Stimulated activated naive CD8-positive, alpha-beta T cell treated with anti-CD3 and anti-CD28 coated beads, Interleukin-15, Interleukin-2, amounts not matched to agents 100 ng/mL and 50 ng/mL, for 24 hours (primary cell): ENCODE measurements around the gene CCDC71L.
"Not testable (repeated sequence)": the region's sequence is repeated elsewhere in the genome, so short reads cannot be mapped to it uniquely, and the experiment has no call there.

ENCODE experiments used
- H3K27ac Mint-ChIP-seq: one replicate; pipeline ENCODE4 v1.8.0; 2021; ENCODE audit warnings: mild to moderate bottlenecking, mixed read lengths
- H3K27me3 Mint-ChIP-seq: one replicate; pipeline ENCODE4 v1.8.0; 2021; ENCODE audit warnings: mixed read lengths
- H3K36me3 Mint-ChIP-seq: one replicate; pipeline ENCODE4 v1.8.0; 2021; ENCODE audit warnings: low read depth, mixed read lengths
- H3K4me1 Mint-ChIP-seq: one replicate; pipeline ENCODE4 v1.8.0; 2021; ENCODE audit warnings: low read depth, mixed read lengths
- H3K4me3 Mint-ChIP-seq: one replicate; pipeline ENCODE4 v1.8.0; 2021; ENCODE audit warnings: mild to moderate bottlenecking, mixed read lengths
- H3K9me3 Mint-ChIP-seq: one replicate; pipeline ENCODE4 v1.8.0; 2021; ENCODE audit warnings: mixed read lengths

Gene CCDC71L

GRCh38 chr7:106660862-106661720, at the start of gene CCDC71L:
Gene CCDC71L (minus strand): TSS chr7:106661158. CDS start chr7:106660896, 262 bp downstream.
- Mint-ChIP-seq H3K36me3 (no peaks in the 10 kb centered on the region), H3K4me1 (peaks cover 36% of the 10 kb centered on the region), H3K4me3 (peak within 1 kb of the TSS; percentile 94), H3K27me3 (no peaks in the 10 kb centered on the region), H3K9me3 (no peaks in the 10 kb centered on the region), H3K27ac (peak within 1 kb of the TSS; percentile 89)

GRCh38 chr7:106709604-106710003, 48.6 kb upstream of the CCDC71L start:
- H3K9me3 Mint-ChIP-seq, H3K27me3 Mint-ChIP-seq, H3K4me3 Mint-ChIP-seq, H3K27ac Mint-ChIP-seq, H3K36me3 Mint-ChIP-seq: not testable (repeated sequence)
- peaks cover 10% of the 10 kb centered on the region for H3K4me1 Mint-ChIP-seq

GRCh38 chr7:106704000-106704840, 43.3 kb upstream of the CCDC71L start:
- H3K36me3 Mint-ChIP-seq, result no peaks in the 10 kb centered on the region
- H3K27ac Mint-ChIP-seq, result peak overlapping the region; percentile 69
- no peaks in the 10 kb centered on the region for H3K9me3 Mint-ChIP-seq
- H3K4me1 Mint-ChIP-seq, result peaks cover 20% of the 10 kb centered on the region
- no peaks in the 10 kb centered on the region for H3K27me3 Mint-ChIP-seq
- H3K4me3 Mint-ChIP-seq, result no peak overlapping the region

- H3K27ac Mint-ChIP-seq, result no peak overlapping the region
- H3K36me3 Mint-ChIP-seq, result no peaks in the 10 kb centered on the region
- peaks cover 27% of the 10 kb centered on the region for H3K4me1 Mint-ChIP-seq
- H3K9me3 Mint-ChIP-seq, result peaks cover 2% of the 10 kb centered on the region
- H3K4me3 Mint-ChIP-seq, result no peak overlapping the region
- no peaks in the 10 kb centered on the region for H3K27me3 Mint-ChIP-seq
Measured at GRCh38 chr7:106693677-106694353, 32.9 kb upstream of the CCDC71L start.

GRCh38 chr7:106692450-106693051, 31.6 kb upstream of the CCDC71L start:
- H3K27me3 Mint-ChIP-seq, result peaks cover 1% of the 10 kb centered on the region
- no peak overlapping the region for H3K4me3 Mint-ChIP-seq
- no peaks in the 10 kb centered on the region for H3K36me3 Mint-ChIP-seq
- H3K27ac Mint-ChIP-seq, result no peak overlapping the region
- H3K9me3 Mint-ChIP-seq, result no peaks in the 10 kb centered on the region
- peaks cover 15% of the 10 kb centered on the region for H3K4me1 Mint-ChIP-seq

- H3K9me3 Mint-ChIP-seq, H3K27ac Mint-ChIP-seq, H3K4me1 Mint-ChIP-seq, H3K27me3 Mint-ChIP-seq, H3K36me3 Mint-ChIP-seq, H3K4me3 Mint-ChIP-seq: not testable (repeated sequence)
Measured at GRCh38 chr7:106688161-106688560, 27.2 kb upstream of the CCDC71L start.

- no peak overlapping the region for H3K4me3 Mint-ChIP-seq
- H3K9me3 Mint-ChIP-seq, result peaks cover 3% of the 10 kb centered on the region
- H3K27ac Mint-ChIP-seq, result no peak overlapping the region
- H3K4me1 Mint-ChIP-seq, result peaks cover 8% of the 10 kb centered on the region
- peaks cover 8% of the 10 kb centered on the region for H3K27me3 Mint-ChIP-seq
- no peaks in the 10 kb centered on the region for H3K36me3 Mint-ChIP-seq
Measured at GRCh38 chr7:106683941-106684340, 23.0 kb upstream of the CCDC71L start.

- no peaks in the 10 kb centered on the region for H3K36me3 Mint-ChIP-seq
- H3K27me3 Mint-ChIP-seq, result peaks cover 3% of the 10 kb centered on the region
- H3K9me3 Mint-ChIP-seq, result peaks cover 3% of the 10 kb centered on the region
- H3K4me3 Mint-ChIP-seq, result no peak overlapping the region
- H3K4me1 Mint-ChIP-seq, result peaks cover 8% of the 10 kb centered on the region
- no peak overlapping the region for H3K27ac Mint-ChIP-seq
Measured at GRCh38 chr7:106681815-106682495, 21.0 kb upstream of the CCDC71L start.

- peak overlapping the region; percentile 24 for H3K27ac Mint-ChIP-seq
Measured at GRCh38 chr7:106679153-106679931, 18.4 kb upstream of the CCDC71L start.

DNA sequence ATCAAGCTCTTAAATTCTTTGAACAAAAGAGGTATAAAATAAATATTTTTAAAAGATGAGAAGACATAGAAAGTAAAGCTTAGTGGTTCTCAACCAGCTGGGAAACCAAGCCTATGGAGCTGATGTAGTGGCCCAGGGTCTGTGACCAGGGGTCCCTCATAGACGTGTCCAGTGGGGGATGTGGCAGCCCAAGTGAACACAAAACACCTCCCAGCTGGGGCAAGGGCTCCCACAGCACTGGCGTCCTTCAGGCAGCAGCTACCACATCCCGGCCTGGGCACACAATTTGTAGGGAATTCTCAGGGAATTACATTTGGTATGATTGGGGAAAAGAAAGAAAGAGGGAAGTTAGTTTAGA, 17.8 kb upstream of the CCDC71L start:
- Mint-ChIP-seq H3K27ac (no peak overlapping the region), H3K4me1 (peaks cover 8% of the 10 kb centered on the region), H3K27me3 (peaks cover 4% of the 10 kb centered on the region), H3K4me3 (no peak overlapping the region), H3K9me3 (no peaks in the 10 kb centered on the region), H3K36me3 (no peaks in the 10 kb centered on the region)

More at GRCh38 chr7:106679153-106679931, 18.4 kb upstream of the CCDC71L start:
- Mint-ChIP-seq H3K4me1 (peaks cover 8% of the 10 kb centered on the region), H3K4me3 (no peak overlapping the region), H3K27me3 (peaks cover 3% of the 10 kb centered on the region), H3K9me3 (peaks cover 3% of the 10 kb centered on the region), H3K36me3 (no peaks in the 10 kb centered on the region)

GRCh38 chr7:106676506-106676905, 15.5 kb upstream of the CCDC71L start:
- not testable (repeated sequence) for H3K4me1 Mint-ChIP-seq, H3K4me3 Mint-ChIP-seq, H3K36me3 Mint-ChIP-seq, H3K27me3 Mint-ChIP-seq, H3K27ac Mint-ChIP-seq
- H3K9me3 Mint-ChIP-seq, result peaks cover 10% of the 10 kb centered on the region

GRCh38 chr7:106673688-106674087, 12.7 kb upstream of the CCDC71L start:
- peaks cover 10% of the 10 kb centered on the region for H3K9me3 Mint-ChIP-seq
- H3K27ac Mint-ChIP-seq, H3K27me3 Mint-ChIP-seq, H3K4me1 Mint-ChIP-seq, H3K36me3 Mint-ChIP-seq, H3K4me3 Mint-ChIP-seq: not testable (repeated sequence)

DNA sequence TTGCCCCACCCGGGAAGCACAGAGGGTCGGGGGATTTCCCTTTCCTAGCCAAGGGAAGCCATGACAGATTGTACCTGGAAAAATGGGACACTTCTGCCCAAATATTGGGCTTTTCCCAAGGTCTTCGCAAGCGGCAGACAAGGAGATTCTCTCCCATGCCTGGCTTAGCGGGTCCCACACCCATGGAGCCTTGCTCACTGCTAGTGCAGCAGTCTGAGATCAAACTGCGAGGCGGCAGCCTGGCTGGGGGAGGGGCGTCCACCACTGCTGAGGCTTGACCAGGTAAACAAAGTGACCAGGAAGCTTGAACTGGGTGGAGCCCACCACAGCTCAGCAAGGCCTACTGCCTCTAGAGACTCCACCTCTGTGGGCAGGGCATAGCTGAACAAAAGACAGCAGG, 11.0 kb upstream of the CCDC71L start:
- H3K4me3 Mint-ChIP-seq, H3K36me3 Mint-ChIP-seq, H3K27ac Mint-ChIP-seq, H3K4me1 Mint-ChIP-seq, H3K27me3 Mint-ChIP-seq: not testable (repeated sequence)
- peaks cover 10% of the 10 kb centered on the region for H3K9me3 Mint-ChIP-seq

GRCh38 chr7:106671160-106671559, 10.2 kb upstream of the CCDC71L start:
- H3K4me3 Mint-ChIP-seq, result no peak overlapping the region
- peaks cover 6% of the 10 kb centered on the region for H3K4me1 Mint-ChIP-seq
- H3K27me3 Mint-ChIP-seq, result peaks cover 4% of the 10 kb centered on the region
- peaks cover 10% of the 10 kb centered on the region for H3K9me3 Mint-ChIP-seq
- peaks cover 3% of the 10 kb centered on the region for H3K36me3 Mint-ChIP-seq
- H3K27ac Mint-ChIP-seq, result no peak overlapping the region
